HG02678 (cell line): ENCODE results near the gene EFCAB12.
A peak's percentile ranks its signal among the peaks of the same experiment; 100 is the strongest.

ENCODE experiments used
- ATAC-seq: cut with Tn5 transposase; IDR thresholded peaks from one replicate; pipeline ENCODE4 v1.9.1; 2021; ENCODE audit warnings: mild to moderate bottlenecking, moderate library complexity; ENCODE audit not compliant: unreplicated experiment

EFCAB12 gene

DNA sequence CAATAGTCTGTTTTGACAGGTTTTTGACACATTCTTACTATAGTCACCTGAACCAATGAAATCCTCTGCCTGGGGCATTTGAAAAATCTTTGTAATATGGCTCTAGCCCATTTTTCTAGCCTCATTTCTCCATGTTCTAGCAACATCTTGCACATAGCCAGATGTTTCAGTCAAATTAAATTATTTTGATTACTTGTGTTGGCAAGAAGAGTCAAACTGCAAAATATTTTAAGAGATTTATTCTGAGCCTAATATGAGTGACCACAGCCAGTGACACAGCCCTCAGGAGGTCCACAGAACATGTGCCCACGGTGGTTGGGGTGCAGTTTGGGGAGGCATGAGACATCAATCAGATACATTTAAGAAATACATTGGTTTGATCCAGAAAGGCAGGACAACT, 18.5 kb upstream of the EFCAB12 start:
- no peak for ATAC-seq

DNA sequence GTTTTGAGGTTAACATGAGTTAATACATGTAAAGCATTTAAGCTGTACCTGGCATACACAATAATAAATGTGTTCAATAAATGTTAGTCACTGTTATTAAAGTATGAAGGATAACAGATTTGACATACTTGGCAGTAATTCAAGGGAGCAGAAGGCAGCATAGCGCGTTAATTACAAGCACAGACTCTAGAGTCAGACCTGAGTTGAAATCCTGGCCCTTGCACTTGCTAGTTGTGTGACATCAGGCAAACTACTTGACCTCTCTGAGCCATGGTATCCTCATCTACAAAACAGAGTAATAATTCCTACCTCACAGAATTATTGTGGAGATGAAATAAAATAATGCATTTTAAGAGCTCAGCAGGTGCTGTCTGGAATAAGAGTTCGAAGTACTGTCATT, 17.0 kb upstream of the EFCAB12 start:
- no peak for ATAC-seq

DNA sequence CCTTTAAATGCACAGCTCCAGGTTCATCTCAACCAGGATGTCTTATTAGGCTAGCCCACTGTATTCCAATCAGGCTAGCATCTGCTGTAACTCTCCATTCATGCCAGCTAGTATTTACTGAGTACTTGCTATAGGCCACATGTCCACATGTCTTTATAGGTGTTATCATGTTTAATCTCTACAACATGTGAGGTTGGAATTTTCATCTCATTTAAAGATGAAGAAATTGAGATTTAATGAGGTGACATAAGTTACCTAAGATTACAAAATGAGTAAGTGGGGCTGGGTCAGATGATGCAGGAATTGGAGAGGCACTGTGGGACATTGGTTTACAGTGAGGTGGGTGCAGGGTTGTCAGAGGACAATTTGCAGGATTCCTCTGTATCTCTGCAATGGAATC, 14.5 kb upstream of the EFCAB12 start:
- ATAC-seq, result no peak

DNA sequence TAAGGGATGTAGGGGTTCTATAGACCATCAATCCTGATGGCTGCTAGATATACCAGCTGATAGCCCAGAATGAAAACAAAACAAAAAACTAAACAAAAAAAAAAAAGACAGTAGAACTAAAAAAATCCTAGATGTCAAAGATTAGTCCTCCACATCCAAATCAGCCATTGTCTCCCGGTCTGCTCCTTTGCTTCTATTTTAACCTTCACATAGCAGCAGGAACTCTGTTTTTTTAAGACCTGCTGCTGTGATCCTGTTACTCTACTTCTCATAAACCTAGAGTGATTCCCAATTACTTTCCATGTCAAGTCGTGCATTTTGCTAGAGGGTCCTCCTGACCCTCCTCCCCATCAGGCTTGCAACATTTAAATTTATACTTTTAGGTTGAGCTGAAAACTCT, 14.1 kb upstream of the EFCAB12 start:
- no peak for ATAC-seq

DNA sequence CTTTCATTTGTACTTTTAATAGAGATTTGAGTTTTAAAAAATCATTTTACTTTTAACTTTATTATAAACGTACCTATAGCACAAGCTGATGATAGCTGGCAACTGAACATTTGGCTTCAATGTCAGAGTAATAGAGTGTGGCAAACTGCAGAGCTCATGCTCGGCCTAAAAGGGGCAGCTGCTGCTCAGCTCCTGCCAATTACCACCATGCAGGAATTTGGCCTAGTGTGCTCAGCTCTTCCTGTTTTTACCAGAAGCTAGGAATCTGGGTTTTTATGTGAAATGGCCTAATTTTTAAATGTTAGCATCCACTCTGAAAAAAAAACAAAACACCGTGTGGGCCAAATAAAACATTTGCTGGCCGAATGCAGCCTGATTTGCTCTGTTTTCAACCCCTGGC, 13.3 kb upstream of the EFCAB12 start:
- ATAC-seq, result no peak

DNA sequence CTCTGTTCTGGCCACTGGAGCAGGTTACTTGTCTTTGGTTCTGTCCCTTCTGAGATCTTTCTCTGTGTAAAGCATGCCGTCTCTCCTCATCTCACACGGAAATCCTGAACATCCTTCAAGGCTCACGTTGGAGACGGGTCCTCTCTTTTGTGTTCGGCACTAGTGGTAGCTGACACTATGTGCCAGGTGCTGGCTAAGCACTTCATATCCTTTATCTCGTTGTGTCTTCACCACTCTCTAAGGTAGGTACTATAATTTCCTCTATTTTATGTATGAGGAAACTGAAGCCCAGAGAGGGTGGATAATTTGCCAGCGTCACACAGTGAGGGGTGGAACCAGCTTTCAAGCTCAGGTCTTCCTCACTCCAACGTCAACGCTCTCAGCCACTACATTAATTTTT, 12.8 kb upstream of the EFCAB12 start:
- no peak for ATAC-seq

DNA sequence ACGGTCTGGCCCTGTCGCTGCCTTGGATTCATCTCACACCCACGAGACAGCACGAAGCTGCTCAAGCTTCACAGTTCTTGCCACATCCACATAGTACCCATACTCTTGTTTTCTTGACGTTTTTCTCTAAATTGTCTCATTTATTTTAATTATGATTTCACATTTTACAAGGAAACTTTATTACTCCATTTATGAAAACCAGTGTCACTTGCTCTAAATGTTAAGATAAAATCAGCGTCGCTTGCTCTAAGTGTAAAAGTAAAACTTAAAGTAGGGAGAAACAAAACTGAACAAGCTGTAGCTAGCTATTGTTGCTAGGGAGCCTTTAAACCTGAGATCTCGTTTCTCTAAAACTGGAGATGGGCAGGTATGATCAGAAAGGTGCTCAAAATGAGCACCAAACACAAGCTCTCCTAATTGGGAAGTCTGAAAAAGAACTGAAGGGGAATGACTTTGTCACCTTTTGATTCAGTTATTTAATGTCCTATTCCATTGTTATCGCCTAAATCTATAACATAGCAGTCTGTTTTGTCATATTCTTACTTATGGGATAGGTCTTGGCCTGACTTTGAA, 12.3 kb upstream of the EFCAB12 start:
- ATAC-seq, result no peak

DNA sequence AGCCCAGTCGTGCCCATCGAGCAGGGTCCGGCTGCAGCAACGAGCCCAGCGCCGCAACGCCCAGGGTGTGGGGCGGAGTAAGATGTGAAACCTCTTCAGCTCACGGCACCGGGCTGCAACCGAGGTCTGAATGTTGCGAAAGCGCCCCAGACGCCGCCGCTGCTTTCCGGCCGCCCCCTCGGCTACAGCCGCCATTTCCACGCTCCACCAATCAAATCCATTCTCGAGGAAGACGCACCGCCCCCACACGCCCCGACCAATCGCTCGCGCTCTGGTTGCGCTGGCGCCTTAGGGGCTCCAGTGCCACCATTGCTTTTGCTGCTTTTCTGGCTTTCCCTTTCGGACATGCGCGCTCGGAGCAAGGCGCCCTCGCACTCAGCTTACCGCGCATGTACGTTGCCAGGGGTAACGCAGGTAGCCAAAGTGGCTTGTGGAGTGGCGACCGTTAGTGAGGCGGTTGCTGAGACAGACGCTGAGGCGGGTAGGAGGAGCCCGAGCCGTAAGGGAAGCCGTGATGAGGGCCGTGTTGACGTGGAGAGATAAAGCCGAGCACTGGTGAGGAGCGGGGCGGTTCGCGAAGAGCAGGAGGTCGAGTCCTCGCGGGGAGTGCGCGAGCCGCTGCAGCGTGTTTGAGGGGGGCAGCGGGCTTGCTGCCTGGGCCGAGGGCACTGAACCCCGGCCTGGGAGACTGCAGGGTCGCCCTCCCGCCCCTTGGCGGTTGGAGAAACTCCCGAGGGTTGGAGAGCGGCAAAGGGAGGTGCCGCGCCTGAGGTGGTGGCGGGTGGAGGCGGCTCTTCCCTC, 11.6 kb upstream of the EFCAB12 start, which contains the start of the genes IFT122 and MBD4:
Gene IFT122 (plus strand): TSS at position 408 of the 801 bp plus-strand sequence. CDS start 107 bp downstream, at position 515.
Gene MBD4 (minus strand): TSS at position 132 of the 801 bp plus-strand sequence. CDS start 115 bp downstream, at position 17.
- ATAC-seq, result peak; percentile 84

DNA sequence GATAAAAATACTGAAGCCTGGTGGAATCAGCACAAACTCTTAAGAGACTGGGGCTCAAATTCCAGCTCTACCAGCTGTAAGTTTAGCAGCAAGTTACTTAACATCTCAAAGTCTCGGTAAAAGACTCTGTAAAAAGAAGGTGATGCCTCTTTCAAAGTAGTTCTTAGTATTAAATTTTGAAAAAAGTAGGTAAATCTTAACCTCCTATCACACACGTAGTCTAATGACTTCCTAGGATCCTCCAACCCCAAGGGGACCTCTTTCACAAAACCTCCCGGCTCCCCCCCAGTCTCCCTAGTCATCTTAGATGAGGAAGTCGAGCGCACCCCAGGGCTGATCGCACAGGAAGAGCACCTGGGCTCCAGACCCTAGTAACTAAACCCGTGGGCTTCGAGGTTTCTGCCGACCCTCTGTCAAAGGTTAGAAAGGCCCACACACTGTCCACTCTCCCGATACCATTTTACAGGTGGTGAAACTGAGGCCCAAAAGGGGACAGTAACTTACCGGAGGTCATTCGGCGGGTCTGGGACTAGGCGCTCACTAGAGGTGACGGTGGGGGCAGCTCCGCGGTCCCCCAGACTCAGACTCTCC, 10.9 kb upstream of the EFCAB12 start:
- ATAC-seq, result peak; percentile 24

DNA sequence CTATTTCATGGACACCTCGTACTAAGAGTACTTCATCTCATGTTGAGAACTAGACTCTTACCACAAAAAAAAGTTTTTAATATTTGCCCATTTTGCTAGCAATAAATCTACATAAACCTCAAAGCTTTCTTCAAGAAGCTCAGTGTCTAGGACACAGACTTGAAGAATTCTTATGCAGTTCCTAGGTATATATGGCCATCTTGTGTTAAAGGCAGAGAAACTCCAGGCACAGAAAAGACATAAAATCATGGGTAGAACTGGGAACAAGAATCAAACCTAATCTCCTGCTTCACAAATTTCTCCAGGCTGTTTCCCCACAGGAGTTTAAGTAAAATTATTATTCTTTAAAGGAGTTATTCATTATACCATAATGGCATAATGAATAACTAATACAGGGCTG, 6.9 kb upstream of the EFCAB12 start:
- no peak for ATAC-seq

DNA sequence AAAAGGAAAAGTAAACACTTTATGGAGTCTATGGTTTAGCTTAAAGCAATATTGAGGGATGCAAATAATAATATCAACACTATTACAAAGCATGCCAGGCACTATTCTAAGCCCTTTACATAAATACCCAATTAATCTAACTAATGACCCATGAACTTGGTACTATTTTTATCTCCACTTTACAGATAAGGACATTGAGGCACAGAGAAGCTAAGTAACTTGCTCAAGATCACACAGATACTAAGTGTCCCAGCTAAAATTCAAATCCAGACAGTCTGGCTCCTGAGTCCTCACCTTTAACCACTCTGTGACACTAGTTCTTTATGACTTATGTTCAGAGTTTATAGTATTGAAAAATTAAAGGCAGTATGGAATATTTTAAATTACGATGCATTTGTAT, 5.7 kb upstream of the EFCAB12 start:
- no peak for ATAC-seq

DNA sequence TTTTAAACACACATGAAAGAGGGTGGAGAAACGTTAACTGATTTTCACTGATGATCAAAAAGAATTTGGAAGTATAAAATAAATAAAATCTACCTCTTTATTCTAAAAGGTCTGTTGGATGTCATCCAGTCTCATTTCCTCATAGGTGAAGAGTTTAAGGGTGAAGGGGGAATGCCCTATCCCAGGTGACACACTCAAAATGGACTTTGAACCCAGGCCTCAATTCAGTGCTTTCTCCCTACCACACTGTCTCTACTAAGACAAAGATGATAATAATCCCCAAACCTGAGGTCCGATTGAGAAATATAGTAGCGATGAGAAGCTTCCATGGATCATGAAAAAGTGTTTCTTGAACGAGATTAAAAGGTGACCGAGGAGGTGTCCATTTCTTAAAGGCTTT, 5.1 kb upstream of the EFCAB12 start:
- ATAC-seq, result no peak

DNA sequence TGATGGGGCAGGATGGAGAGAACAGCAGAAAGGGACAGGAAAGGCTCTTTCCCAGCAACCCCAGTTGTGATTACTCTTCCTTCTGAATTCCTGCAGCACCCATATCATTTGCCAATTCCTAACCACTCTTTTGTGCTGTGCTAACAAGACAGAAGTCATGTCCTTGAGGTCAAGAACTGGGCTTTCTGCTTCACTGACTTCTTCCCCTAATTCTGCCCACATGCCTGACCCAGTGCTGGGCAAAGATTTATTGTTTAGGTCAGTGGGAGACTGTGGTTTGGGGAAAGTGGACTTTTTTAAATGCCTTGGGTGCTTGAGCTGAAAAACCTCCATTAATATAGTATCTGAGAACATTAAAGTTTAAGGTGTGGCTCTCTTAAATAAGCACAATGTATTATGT, 4.2 kb upstream of the EFCAB12 start:
- no peak for ATAC-seq

DNA sequence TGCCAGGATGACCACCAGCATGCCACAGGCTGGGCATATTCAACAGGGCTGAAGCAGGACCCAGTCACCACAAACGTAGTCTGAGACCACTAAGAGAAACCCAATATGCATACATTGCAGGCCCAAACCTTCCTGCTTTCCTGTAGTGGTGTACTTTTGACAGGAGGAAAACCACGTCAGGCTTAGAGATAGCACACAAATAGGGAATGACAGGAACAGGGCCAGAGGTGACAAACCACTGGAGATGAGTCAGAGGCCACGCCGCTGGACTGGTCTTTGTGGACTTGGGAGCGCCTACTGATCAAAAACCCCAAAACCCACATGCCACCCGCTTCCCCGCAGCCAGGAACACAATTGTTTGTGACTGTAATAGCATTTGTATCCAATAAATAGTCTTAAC, 3.6 kb upstream of the EFCAB12 start:
- no peak for ATAC-seq

DNA sequence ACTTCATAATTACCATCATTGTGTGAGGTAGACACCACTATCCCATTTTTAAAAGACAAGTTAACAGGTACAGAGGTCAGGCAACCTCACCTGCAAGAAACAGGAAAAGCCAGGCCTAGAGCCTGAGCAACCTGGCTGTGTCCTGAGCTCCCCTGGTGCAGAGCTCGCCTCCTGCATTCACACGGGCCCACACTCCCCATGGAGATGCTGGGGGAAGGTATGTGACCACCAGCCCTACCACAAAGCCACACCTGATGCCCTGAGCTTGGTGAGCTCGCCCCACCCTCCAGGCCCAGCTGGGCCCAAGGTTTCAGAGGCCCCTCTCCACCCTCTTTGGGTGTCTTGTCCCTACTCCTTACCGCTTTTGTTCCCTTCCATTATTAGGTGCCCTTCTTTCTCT, 1.2 kb upstream of the EFCAB12 start:
- no peak for ATAC-seq

DNA sequence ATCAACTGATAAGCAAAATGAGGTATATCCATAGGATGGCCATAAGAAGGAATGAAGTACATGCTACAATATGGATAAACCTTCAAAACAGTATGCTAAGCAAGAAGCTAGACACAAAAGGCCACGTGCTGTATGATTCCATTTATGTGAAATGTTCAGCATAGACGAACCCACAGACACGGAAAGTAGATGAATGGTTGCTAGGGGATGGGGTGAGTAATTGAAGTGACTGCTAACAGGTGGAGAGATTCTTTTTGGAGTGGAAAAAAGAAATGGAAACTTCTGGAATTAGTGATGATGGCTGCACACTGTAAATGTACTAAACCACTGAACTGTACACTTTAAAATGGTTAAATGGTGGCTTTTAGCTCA, 630 bp upstream of the EFCAB12 start:
- no peak for ATAC-seq

DNA sequence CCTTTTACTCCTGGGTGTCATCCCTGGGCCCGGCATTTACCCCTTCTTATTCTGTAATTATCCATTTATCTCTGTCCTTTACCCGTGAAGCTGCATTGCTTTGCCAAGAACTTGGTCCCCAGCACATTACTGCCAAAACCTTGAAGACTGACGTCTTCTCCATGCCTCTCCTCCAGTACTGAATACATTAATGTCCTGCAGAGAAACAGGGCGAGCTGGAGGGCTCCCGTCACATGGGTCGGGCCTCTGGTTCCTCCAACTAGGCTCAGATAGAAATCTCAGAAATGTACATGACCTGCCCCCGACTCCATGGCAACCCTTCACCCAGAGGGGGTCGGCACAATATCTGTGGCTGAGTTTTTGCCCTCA, 445 bp downstream of the EFCAB12 start:
- no peak for ATAC-seq

DNA sequence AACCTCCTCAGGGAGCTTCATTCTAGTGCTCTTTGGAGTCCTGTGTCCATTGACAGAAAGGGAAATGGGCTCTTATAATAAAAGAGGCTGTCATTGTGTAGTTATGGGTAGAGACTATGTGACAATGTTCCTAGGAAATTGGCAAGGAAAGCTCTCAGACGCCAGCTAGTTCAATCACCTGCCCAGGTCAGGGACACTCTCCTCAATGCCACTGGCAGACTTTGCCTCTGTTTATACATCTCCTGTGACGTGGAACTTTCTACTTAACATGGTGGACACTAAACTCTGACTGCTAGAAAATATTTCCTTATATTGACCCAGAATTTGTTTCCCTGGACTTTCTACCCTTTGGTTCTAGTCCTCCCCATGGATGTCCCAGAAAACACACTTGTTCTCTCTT, 2.8 kb downstream of the EFCAB12 start:
- no peak for ATAC-seq

DNA sequence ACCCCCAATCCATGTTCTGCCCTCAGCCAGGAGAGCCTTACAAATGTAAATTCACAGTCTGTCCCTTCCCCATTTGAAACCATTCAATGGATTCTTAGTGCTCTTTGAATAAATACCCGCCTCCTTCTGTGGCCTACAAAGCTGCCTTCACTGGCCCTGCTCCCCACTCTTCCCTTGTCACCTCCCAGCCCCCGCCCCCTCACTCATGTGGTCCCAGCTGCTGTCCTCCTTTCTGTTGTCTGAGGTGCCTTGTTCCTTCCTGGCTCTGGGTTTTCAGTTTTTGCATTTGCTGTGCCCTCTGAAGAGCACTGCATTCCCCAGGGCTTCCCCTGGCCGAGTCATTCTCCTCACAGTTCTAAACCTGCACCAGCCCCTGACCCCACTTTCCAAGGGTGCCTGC, 3.2 kb downstream of the EFCAB12 start:
- no peak for ATAC-seq

DNA sequence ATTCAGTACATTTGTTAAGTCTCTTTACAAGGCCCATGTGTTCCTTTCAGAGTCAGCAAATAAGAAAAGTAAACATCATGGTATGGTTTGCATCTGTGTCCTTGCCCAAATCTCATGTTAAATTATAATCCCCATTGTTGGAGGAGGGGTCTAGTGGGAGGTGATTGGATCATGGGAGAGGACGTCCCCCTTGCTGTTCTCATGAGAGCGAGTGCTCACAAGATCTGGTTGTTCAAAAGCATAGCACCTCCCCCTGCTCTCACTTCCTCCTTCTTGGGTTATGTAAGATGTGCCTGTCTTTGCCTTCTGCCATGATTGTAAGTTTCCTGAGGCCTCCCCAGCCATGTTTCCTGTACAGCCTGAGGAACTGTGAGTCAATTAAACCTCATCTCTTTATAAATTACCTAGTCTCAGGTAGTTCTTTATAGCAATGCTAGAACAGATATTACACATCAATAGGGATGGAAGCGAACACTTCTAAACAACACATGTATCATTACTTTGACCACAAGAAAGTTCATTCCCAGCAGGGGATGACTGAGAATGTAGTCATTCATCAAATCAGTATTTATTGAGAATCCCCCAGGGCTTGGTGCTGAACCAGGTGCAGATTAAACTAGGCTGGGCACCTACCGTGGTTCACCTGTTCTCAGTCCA, 4.1 kb downstream of the EFCAB12 start:
- no peak for ATAC-seq

DNA sequence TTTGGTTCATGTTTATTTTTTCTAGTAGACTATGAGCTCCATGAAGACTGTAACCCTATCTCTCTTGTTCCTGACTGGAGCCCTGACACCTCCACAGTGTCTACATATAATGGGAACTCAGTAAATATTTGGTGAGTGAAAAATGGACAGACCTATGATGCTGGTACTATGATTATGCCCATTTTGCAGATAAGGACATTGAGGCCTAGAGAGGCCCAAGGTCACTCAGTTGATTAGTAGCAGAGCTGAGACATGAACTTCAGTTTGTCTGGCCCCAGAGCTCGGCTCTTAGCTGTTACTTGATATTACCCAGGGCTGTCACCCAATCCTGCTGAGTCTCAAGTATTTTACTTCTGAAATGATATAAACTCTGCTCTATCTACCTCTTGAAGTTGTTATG, 5.5 kb downstream of the EFCAB12 start:
- no peak for ATAC-seq
